ENCODE measurements around the gene RUNX3. TPM values are rescaled to one million over a fixed set of nuclear protein-coding genes. Genes with fewer than 3 reads are reported as not detected.

Gene RUNX3
- total and polyA plus RNA-seq, 4 donors, result 0.43 to 1.1 (median 0.88) TPM

DNA sequence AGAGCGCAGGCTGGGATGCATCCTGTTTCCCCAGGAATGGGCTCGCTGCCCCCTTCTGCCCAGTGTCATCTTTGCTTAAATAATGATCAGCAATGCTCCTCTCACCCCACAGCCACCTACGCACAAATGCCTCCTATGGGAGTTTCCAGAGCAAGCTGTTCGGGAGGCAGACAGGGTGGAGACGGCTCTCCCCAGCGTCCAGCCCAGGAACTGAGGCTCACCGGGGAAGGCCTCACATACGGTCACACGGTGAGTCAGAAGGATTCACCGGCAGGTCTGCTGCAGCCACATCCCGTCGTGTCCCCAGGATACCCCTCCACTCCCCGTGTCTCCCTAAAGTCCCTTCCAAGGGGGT lies 40.3 kb upstream of the RUNX3 start:
- Histone ChIP-seq H3K27ac (ENCODE audit: low read depth in 1 of 2, low read length in 2 of 2) (no peak overlapping the region), H3K9ac (ENCODE audit: low read depth in 1 of 2, low read length in 2 of 2) (no peak overlapping the region), H3K4me1 (ENCODE audit: control insufficient read depth in 4 of 4, insufficient read depth in 4 of 4, low read length in 3 of 4) (no peaks in the 10 kb centered on the region), H3K27me3 (ENCODE audit: control insufficient read depth in 4 of 4, insufficient read depth in 4 of 4, low read length in 3 of 4) (peaks cover 0 to 4% (median 0%) of the 10 kb centered on the region in 4 donors), H3K4me3 (ENCODE audit: low read depth in 1 of 3, low read length in 3 of 3) (no peak overlapping the region), H3K9me3 (ENCODE audit: control insufficient read depth in 4 of 4, low read length in 3 of 4) (peaks cover 4 to 10% (median 7%) of the 10 kb centered on the region in 4 donors), H3K36me3 (ENCODE audit: control insufficient read depth in 4 of 4, insufficient read depth in 3 of 4, low read depth in 1 of 4, low read length in 3 of 4) (no peaks in the 10 kb centered on the region)
- no peak for DNase-seq (ENCODE audit: low spot score)
- WGBS, result 39% methylated on average over 13 of the region's 13 CpGs
- no peak for TF ChIP-seq FOXA2 (IDR thresholded peaks at IDR 0.05)
- no peak for TF ChIP-seq SP1 (IDR thresholded peaks at IDR 0.05)
- TF ChIP-seq, protein P1, sequence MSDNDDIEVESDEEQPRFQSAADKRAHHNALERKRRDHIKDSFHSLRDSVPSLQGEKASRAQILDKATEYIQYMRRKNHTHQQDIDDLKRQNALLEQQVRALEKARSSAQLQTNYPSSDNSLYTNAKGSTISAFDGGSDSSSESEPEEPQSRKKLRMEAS (IDR thresholded peaks at IDR 0.05), result no peak
- no peak for TF ChIP-seq YY1 (IDR thresholded peaks at IDR 0.05)
- TF ChIP-seq TAF1 (conservative IDR thresholded peaks at IDR 0.05), result no peak
- TF ChIP-seq HNF4A (conservative IDR thresholded peaks at IDR 0.05), result no peak
- no peak for TF ChIP-seq RAD21 (IDR thresholded peaks at IDR 0.05)
- no peak for TF ChIP-seq FOXA1 (IDR thresholded peaks at IDR 0.05)
- TF ChIP-seq NR2F2 (IDR thresholded peaks at IDR 0.05), result no peak
- TF ChIP-seq, protein P2, sequence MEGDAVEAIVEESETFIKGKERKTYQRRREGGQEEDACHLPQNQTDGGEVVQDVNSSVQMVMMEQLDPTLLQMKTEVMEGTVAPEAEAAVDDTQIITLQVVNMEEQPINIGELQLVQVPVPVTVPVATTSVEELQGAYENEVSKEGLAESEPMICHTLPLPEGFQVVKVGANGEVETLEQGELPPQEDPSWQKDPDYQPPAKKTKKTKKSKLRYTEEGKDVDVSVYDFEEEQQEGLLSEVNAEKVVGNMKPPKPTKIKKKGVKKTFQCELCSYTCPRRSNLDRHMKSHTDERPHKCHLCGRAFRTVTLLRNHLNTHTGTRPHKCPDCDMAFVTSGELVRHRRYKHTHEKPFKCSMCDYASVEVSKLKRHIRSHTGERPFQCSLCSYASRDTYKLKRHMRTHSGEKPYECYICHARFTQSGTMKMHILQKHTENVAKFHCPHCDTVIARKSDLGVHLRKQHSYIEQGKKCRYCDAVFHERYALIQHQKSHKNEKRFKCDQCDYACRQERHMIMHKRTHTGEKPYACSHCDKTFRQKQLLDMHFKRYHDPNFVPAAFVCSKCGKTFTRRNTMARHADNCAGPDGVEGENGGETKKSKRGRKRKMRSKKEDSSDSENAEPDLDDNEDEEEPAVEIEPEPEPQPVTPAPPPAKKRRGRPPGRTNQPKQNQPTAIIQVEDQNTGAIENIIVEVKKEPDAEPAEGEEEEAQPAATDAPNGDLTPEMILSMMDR (IDR thresholded peaks at IDR 0.05; ENCODE audit: low read depth, low read length, missing input control), result no peak
- TF ChIP-seq, protein P3, sequence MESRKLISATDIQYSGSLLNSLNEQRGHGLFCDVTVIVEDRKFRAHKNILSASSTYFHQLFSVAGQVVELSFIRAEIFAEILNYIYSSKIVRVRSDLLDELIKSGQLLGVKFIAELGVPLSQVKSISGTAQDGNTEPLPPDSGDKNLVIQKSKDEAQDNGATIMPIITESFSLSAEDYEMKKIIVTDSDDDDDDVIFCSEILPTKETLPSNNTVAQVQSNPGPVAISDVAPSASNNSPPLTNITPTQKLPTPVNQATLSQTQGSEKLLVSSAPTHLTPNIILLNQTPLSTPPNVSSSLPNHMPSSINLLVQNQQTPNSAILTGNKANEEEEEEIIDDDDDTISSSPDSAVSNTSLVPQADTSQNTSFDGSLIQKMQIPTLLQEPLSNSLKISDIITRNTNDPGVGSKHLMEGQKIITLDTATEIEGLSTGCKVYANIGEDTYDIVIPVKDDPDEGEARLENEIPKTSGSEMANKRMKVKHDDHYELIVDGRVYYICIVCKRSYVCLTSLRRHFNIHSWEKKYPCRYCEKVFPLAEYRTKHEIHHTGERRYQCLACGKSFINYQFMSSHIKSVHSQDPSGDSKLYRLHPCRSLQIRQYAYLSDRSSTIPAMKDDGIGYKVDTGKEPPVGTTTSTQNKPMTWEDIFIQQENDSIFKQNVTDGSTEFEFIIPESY (IDR thresholded peaks at IDR 0.05), result no peak
- no peak for TF ChIP-seq GABPA (IDR thresholded peaks at IDR 0.05 in 1 of 2, conservative IDR thresholded peaks at IDR 0.05 in 1 of 2)

DNA sequence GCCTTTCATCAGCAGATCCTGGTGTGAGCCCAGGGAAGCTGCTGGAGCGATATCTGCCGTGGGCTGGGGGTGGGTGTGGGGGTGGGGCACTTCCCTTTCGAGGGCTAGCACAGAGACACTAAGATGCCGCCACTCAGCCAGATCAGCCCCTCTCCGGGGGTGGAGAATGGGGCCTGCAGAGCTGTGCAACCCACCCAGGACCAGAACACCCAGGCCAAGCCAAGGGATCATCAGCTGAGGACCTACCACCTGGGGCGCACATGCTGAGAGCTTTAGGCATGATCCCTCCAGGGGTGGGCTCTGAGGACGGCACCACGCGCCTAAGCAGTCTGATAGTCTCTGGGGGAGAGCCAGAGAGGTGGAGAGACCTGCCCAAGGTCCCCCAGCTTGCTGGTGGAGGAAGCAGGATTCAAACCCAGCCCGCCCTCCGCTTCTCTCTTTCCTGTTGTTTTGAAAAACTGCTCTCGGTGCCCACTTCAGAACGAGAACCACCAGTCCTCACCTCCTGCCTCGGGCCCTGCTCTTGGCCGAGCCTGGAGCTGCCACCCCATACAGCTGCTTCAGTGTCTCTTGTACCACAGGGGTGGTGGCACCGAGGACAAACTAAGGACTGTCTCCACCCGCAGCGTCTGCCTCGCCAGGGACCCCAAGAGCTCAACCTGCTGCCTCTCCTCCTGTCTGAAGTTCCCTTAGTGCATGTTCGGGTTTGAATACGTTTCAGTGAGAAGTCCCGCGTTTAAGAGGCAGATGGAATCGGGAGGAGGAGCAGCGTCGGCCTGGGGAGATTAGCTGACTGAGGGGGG lies 39.7 kb upstream of the RUNX3 start:
- WGBS, result 51% methylated on average over 26 of the region's 26 CpGs
- TF ChIP-seq RAD21 (IDR thresholded peaks at IDR 0.05), result no peak
- TF ChIP-seq NR2F2 (IDR thresholded peaks at IDR 0.05), result no peak
- H3K9ac ChIP-seq (ENCODE audit: low read depth in 1 of 2, low read length in 2 of 2), result no peak overlapping the region
- peaks cover 0 to 4% (median 0%) of the 10 kb centered on the region in 4 donors for H3K27me3 ChIP-seq (ENCODE audit: control insufficient read depth in 4 of 4, insufficient read depth in 4 of 4, low read length in 3 of 4)
- no peak overlapping the region for H3K27ac ChIP-seq (ENCODE audit: low read depth in 1 of 2, low read length in 2 of 2)
- H3K4me1 ChIP-seq (ENCODE audit: control insufficient read depth in 4 of 4, insufficient read depth in 4 of 4, low read length in 3 of 4), result no peaks in the 10 kb centered on the region
- no peak for DNase-seq (ENCODE audit: low spot score)
- H3K9me3 ChIP-seq (ENCODE audit: control insufficient read depth in 4 of 4, low read length in 3 of 4), result peaks cover 0 to 5% (median 2%) of the 10 kb centered on the region in 4 donors
- no peaks in the 10 kb centered on the region for H3K36me3 ChIP-seq (ENCODE audit: control insufficient read depth in 4 of 4, insufficient read depth in 3 of 4, low read depth in 1 of 4, low read length in 3 of 4)
- H3K4me3 ChIP-seq (ENCODE audit: low read depth in 1 of 3, low read length in 3 of 3), result no peak overlapping the region

DNA sequence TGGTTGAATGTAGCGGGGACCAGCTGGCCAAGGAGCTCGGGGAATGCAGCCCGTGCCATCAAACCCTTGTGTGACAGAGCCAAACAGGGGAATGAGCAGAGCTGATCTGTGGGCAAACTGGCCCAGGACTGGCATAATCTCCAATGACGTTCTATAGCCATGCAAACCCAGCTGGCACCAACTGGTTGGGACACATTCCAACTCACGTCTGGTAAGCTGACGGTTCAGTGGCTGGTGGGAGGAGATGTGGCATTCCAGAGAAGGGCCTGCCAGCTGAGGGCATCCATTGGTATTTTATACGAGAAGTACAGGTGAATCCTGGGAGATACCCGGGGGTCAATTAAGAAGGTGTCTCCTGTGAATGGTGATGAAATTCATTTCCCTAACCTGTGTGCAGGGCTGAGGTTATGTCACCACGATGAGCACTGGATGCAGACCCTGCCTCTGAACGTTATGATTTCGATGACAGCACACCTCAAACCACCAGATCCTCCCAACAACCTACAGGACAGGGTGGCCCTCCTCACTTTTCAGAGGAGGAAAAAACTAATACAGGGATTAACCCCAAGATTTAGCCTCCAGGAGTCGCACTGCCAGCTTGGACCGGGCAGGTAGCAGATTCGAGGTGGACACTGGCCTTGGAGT lies 39.0 kb upstream of the RUNX3 start:
- 70% methylated on average over 14 of the region's 14 CpGs for WGBS
- H3K27ac ChIP-seq (ENCODE audit: low read depth in 1 of 2, low read length in 2 of 2), result no peak overlapping the region
- H3K4me1 ChIP-seq (ENCODE audit: control insufficient read depth in 4 of 4, insufficient read depth in 4 of 4, low read length in 3 of 4), result no peaks in the 10 kb centered on the region
- no peaks in the 10 kb centered on the region for H3K36me3 ChIP-seq (ENCODE audit: control insufficient read depth in 4 of 4, insufficient read depth in 3 of 4, low read depth in 1 of 4, low read length in 3 of 4)
- peaks cover 0 to 4% (median 0%) of the 10 kb centered on the region in 4 donors for H3K27me3 ChIP-seq (ENCODE audit: control insufficient read depth in 4 of 4, insufficient read depth in 4 of 4, low read length in 3 of 4)
- DNase-seq (ENCODE audit: low spot score), result no peak
- peaks cover 0 to 3% (median 0%) of the 10 kb centered on the region in 4 donors for H3K9me3 ChIP-seq (ENCODE audit: control insufficient read depth in 4 of 4, low read length in 3 of 4)
- H3K4me3 ChIP-seq (ENCODE audit: low read depth in 1 of 3, low read length in 3 of 3), result no peak overlapping the region
- no peak overlapping the region for H3K9ac ChIP-seq (ENCODE audit: low read depth in 1 of 2, low read length in 2 of 2)
- TF ChIP-seq GABPA (IDR thresholded peaks at IDR 0.05 in 1 of 2, conservative IDR thresholded peaks at IDR 0.05 in 1 of 2), result no peak
- TF ChIP-seq SP1 (IDR thresholded peaks at IDR 0.05), result no peak
- TF ChIP-seq JUND (IDR thresholded peaks at IDR 0.05), result no peak
- TF ChIP-seq, protein P3 (IDR thresholded peaks at IDR 0.05), result no peak
- no peak for TF ChIP-seq RAD21 (IDR thresholded peaks at IDR 0.05)
- TF ChIP-seq FOXA1 (IDR thresholded peaks at IDR 0.05), result no peak
- TF ChIP-seq EGR1 (IDR thresholded peaks at IDR 0.05; ENCODE audit: low read depth in 2 of 2), result no peak
- TF ChIP-seq, protein P1 (IDR thresholded peaks at IDR 0.05), result no peak
- TF ChIP-seq FOXA2 (IDR thresholded peaks at IDR 0.05), result no peak
- TF ChIP-seq TAF1 (conservative IDR thresholded peaks at IDR 0.05), result no peak
- TF ChIP-seq, protein P4, sequence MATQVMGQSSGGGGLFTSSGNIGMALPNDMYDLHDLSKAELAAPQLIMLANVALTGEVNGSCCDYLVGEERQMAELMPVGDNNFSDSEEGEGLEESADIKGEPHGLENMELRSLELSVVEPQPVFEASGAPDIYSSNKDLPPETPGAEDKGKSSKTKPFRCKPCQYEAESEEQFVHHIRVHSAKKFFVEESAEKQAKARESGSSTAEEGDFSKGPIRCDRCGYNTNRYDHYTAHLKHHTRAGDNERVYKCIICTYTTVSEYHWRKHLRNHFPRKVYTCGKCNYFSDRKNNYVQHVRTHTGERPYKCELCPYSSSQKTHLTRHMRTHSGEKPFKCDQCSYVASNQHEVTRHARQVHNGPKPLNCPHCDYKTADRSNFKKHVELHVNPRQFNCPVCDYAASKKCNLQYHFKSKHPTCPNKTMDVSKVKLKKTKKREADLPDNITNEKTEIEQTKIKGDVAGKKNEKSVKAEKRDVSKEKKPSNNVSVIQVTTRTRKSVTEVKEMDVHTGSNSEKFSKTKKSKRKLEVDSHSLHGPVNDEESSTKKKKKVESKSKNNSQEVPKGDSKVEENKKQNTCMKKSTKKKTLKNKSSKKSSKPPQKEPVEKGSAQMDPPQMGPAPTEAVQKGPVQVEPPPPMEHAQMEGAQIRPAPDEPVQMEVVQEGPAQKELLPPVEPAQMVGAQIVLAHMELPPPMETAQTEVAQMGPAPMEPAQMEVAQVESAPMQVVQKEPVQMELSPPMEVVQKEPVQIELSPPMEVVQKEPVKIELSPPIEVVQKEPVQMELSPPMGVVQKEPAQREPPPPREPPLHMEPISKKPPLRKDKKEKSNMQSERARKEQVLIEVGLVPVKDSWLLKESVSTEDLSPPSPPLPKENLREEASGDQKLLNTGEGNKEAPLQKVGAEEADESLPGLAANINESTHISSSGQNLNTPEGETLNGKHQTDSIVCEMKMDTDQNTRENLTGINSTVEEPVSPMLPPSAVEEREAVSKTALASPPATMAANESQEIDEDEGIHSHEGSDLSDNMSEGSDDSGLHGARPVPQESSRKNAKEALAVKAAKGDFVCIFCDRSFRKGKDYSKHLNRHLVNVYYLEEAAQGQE (IDR thresholded peaks at IDR 0.05), result no peak
